Measurements from ENCODE around the gene ARL15. TPM values are rescaled to one million over a fixed set of nuclear protein-coding genes. Genes with fewer than 3 reads are reported as not detected.

Gene ARL15
- total RNA-seq, 1 experiment from 2014 or later = 18.3 TPM

GRCh38 chr5:54021431-54022164 is 288.8 kb downstream of the ARL15 start:
- TF ChIP-seq EZH2 (IDR thresholded peaks at IDR 0.05; ENCODE audit: borderline replicate concordance, low read depth, low read length, poor library complexity, severe bottlenecking) (no peak), CTCF (conservative IDR thresholded peaks at IDR 0.05; ENCODE audit: low read depth, low read length) (no peak)
- ChIA-PET CTCF (no interaction called here), POLR2A (ENCODE audit: low non-redundant PET) (interaction anchor here (0.6 kb wide), 1 partner anchor 716 kb away, joined by 3 read pairs; no protein-coding TSS in a partner anchor)
- H3K9me3 ChIP-seq (ENCODE audit: low read depth, low read length, poor library complexity, severe bottlenecking) = no peaks in the 10 kb centered on the region
- peaks cover 31% of the 10 kb centered on the region for H3K4me1 ChIP-seq (ENCODE audit: insufficient read depth, low read length, poor library complexity, severe bottlenecking)
- peak overlapping the region; percentile 18 for H3K4me3 ChIP-seq (ENCODE audit: low read depth, low read length, poor library complexity, severe bottlenecking)
- intact Hi-C loops (cut with micrococcal nuclease; ENCODE audit: unreplicated experiment) = no loop called here
- TSS peak; percentile 93 for BruUV-seq (replicated peaks)
- H3K36me3 ChIP-seq (ENCODE audit: insufficient read depth, low read length, poor library complexity, severe bottlenecking) = no peaks in the 10 kb centered on the region
- peak overlapping the region; percentile 73 for H3K27ac ChIP-seq (ENCODE audit: low read depth, low read length, poor library complexity, severe bottlenecking)
- peak; percentile 69 for DNase-seq (ENCODE audit: low spot score)
- no peaks in the 10 kb centered on the region for H3K27me3 ChIP-seq (replicated peaks; ENCODE audit: insufficient read depth, low read depth, low read length, poor library complexity)

GRCh38 chr5:54018438-54018837 is 291.9 kb downstream of the ARL15 start:
- CTCF ChIA-PET = no interaction called here
- H3K4me1 ChIP-seq (ENCODE audit: insufficient read depth, low read length, poor library complexity, severe bottlenecking) = peaks cover 31% of the 10 kb centered on the region
- peak; percentile 24 for DNase-seq (ENCODE audit: low spot score)
- H3K27ac ChIP-seq (ENCODE audit: low read depth, low read length, poor library complexity, severe bottlenecking) = no peak overlapping the region
- H3K9me3 ChIP-seq (ENCODE audit: low read depth, low read length, poor library complexity, severe bottlenecking) = peaks cover 6% of the 10 kb centered on the region
- POLR2A ChIA-PET (ENCODE audit: low non-redundant PET) = no interaction called here
- no peaks in the 10 kb centered on the region for H3K27me3 ChIP-seq (replicated peaks; ENCODE audit: insufficient read depth, low read depth, low read length, poor library complexity)
- no peaks in the 10 kb centered on the region for H3K36me3 ChIP-seq (ENCODE audit: insufficient read depth, low read length, poor library complexity, severe bottlenecking)
- H3K4me3 ChIP-seq (ENCODE audit: low read depth, low read length, poor library complexity, severe bottlenecking) = no peak overlapping the region
- intact Hi-C loops (cut with micrococcal nuclease; ENCODE audit: unreplicated experiment) = no loop called here
- no TSS peak for BruUV-seq (replicated peaks)
- TF ChIP-seq EZH2 (IDR thresholded peaks at IDR 0.05; ENCODE audit: borderline replicate concordance, low read depth, low read length, poor library complexity, severe bottlenecking) = no peak
- TF ChIP-seq CTCF (conservative IDR thresholded peaks at IDR 0.05; ENCODE audit: low read depth, low read length) = no peak

GRCh38 chr5:54017580-54017979 is 292.8 kb downstream of the ARL15 start:
- CTCF ChIA-PET = no interaction called here
- no peak overlapping the region for H3K4me3 ChIP-seq (ENCODE audit: low read depth, low read length, poor library complexity, severe bottlenecking)
- POLR2A ChIA-PET (ENCODE audit: low non-redundant PET) = no interaction called here

More at GRCh38 chr5:54017580-54017979, 292.8 kb downstream of the ARL15 start:
- DNase-seq (ENCODE audit: low spot score) = no peak
- peaks cover 28% of the 10 kb centered on the region for H3K4me1 ChIP-seq (ENCODE audit: insufficient read depth, low read length, poor library complexity, severe bottlenecking)
- no peaks in the 10 kb centered on the region for H3K27me3 ChIP-seq (replicated peaks; ENCODE audit: insufficient read depth, low read depth, low read length, poor library complexity)
- H3K27ac ChIP-seq (ENCODE audit: low read depth, low read length, poor library complexity, severe bottlenecking) = no peak overlapping the region
- no TSS peak for BruUV-seq (replicated peaks)
- H3K9me3 ChIP-seq (ENCODE audit: low read depth, low read length, poor library complexity, severe bottlenecking) = peaks cover 6% of the 10 kb centered on the region
- no peak for TF ChIP-seq EZH2 (IDR thresholded peaks at IDR 0.05; ENCODE audit: borderline replicate concordance, low read depth, low read length, poor library complexity, severe bottlenecking)
- TF ChIP-seq CTCF (conservative IDR thresholded peaks at IDR 0.05; ENCODE audit: low read depth, low read length) = no peak
- no peaks in the 10 kb centered on the region for H3K36me3 ChIP-seq (ENCODE audit: insufficient read depth, low read length, poor library complexity, severe bottlenecking)
- intact Hi-C loops (cut with micrococcal nuclease; ENCODE audit: unreplicated experiment) = no loop called here
